ENCODE results near the gene FPGS. TPM values are rescaled to one million over a fixed set of nuclear protein-coding genes. Genes with fewer than 3 reads are reported as not detected.

FPGS gene
- total and polyA plus RNA-seq, 2 of the 4 experiments (the other 2 are of a cell fraction): 43.9 to 75.7 TPM

DNA sequence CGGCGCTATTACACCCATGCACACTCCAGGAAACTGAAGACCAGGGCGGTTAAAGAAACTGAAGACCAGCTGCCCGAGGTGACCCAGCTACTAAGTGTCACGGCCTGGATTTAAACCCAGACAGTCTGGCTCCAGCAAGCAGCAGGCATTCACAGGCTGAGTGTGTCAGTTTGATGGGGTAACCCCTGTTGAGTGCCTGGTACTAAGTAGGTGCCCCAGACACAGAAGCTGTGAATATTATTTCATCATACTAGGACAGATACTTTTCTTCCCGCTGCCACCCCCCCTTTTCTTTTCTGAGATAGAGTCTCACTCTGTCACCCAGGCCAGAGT is 44.5 kb downstream of the FPGS start:
- Histone ChIP-seq H3K79me1 (ENCODE audit: low read depth in 1 of 2, low read length in 2 of 2) (peaks cover 36 to 74% of the 10 kb centered on the region in 2 experiments), H3K4ac (ENCODE audit: low read depth, low read length) (peak overlapping the region; percentile 26), H3K4me3 (ENCODE audit: insufficient read depth, low read depth, low read length) (no peak overlapping the region), H3K27me3 (ENCODE audit: control insufficient read depth, insufficient read depth, low read length) (no peaks in the 10 kb centered on the region), H2BK5ac (ENCODE audit: low read depth, low read length, poor library complexity, severe bottlenecking) (peak overlapping the region; percentile 40), H4K8ac (ENCODE audit: low read depth in 2 of 2, low read length in 2 of 2) (no peak overlapping the region), H3K4me1 (ENCODE audit: control insufficient read depth, insufficient read depth, low read length) (peaks cover 18% of the 10 kb centered on the region), H2AFZ (replicated peaks; ENCODE audit: low read length, poor library complexity) (no peak overlapping the region), H4K5ac (ENCODE audit: low read depth, low read length) (peak overlapping the region; percentile 46; the same call in 1 of the 2 replicates), H3K23ac (ENCODE audit: low read depth, low read length) (peak overlapping the region; percentile 38; the same call in 1 of the 2 replicates), H3K9me3 (ENCODE audit: control insufficient read depth, insufficient read depth, low read length) (peaks cover 10% of the 10 kb centered on the region), H3K56ac (ENCODE audit: extremely low read depth, insufficient read depth, low read length) (no peak overlapping the region), H2AK5ac (ENCODE audit: low read depth, low read length) (0 out of 2 replicates have a peak overlapping the region, but pooled peaks have one; percentile 29), H3K14ac (replicated peaks; ENCODE audit: low read depth, low read length) (no peak overlapping the region), H3K27ac (ENCODE audit: insufficient read depth, low read length) (0 out of 2 replicates have a peak overlapping the region, but pooled peaks have one; percentile 7), H3K4me2 (ENCODE audit: low read depth, low read length) (no peak overlapping the region; the same call in 1 of the 2 replicates), H4K20me1 (ENCODE audit: insufficient read depth, low read length) (0 out of 2 replicates have a peak, but pooled peaks cover 3% of the 10 kb centered on the region), H2BK20ac (ENCODE audit: low read depth, low read length) (no peak overlapping the region), H2AK9ac (replicated peaks; ENCODE audit: low read depth, low read length, poor library complexity) (no peak overlapping the region), H2BK15ac (ENCODE audit: low read depth, low read length) (no peak overlapping the region), H3K18ac (ENCODE audit: low read depth, low read length) (no peak overlapping the region; the same call in 1 of the 2 replicates), H2BK120ac (ENCODE audit: low read depth, low read length) (no peak overlapping the region), H3K36me3 (ENCODE audit: control insufficient read depth, insufficient read depth, low read length) (peaks cover 24% of the 10 kb centered on the region), H3K9ac (ENCODE audit: low read depth, low read length) (no peak overlapping the region), H4K91ac (ENCODE audit: insufficient read depth, low read depth, low read length) (0 out of 2 replicates have a peak overlapping the region, but pooled peaks have one; percentile 1), H3K9me1 (ENCODE audit: insufficient read depth, low read length) (peaks cover 11% of the 10 kb centered on the region; the same call in 1 of the 2 replicates)
- DNase-seq (no peak), ATAC-seq (ENCODE audit: low read depth) (peak; percentile 34; the same call in 1 of the 2 replicates)
- dilution Hi-C loops (cut with HindIII; ENCODE audit: low sequenced_read_pairs, unreplicated experiment): no loop called here
- BruUV-seq (replicated peaks): no TSS peak
- CTCF ChIA-PET: interaction anchor here (0.8 kb wide), 1 partner anchor 23 kb away, joined by 4 read pairs; no protein-coding TSS in a partner anchor
- WGBS, 2 experiments (ENCODE audit: extremely low coverage in 2 of 2, insufficient read length in 1 of 2): no CpG with 5 or more reads among the region's 6 CpGs
- intact Hi-C loops (cut with micrococcal nuclease): no loop called here
- in situ Hi-C loops (cut with MboI; ENCODE audit: low sequenced_read_pairs): no loop called here
- TF ChIP-seq CEBPB (IDR thresholded peaks at IDR 0.05; ENCODE audit: low read depth, low read length) (peak; percentile 43; the same call in 1 of the 2 replicates), POLR2A (IDR thresholded peaks at IDR 0.05; ENCODE audit: low read depth, low read length) (no peak)
- POLR2A ChIA-PET (ENCODE audit: unreplicated experiment): no interaction called here
